Esophagus muscularis mucosa (tissue), 4 donors: Measurements from ENCODE around the gene TMEM171.

Source experiments
- EP300 ChIP-seq: sonication (generic); formaldehyde crosslinking; IDR thresholded peaks from one replicate; pipeline ENCODE4 v1.6.1; 2017; ENCODE audit warnings: antibody characterized with exemption
- POLR2A ChIP-seq: fragments of 450-650 bp; IDR thresholded peaks from one replicate; pipeline ENCODE4 v1.6.1; 2017; ENCODE audit warnings: antibody characterized with exemption, moderate library complexity, mild to moderate bottlenecking, low read depth
- POLR2AphosphoS5 ChIP-seq, 2 donors: sonication (generic); formaldehyde crosslinking; IDR thresholded peaks; one replicate each; pipeline ENCODE4 v1.6.1; 2017; ENCODE audit warnings: antibody characterized with exemption in 2 of 2
- TF ChIP-seq, protein P1 (sequence below), 3 experiments: fragments of 200-600 bp in 2 of 3; fragments of 450-650 bp in 1 of 3; sonication (generic) in 2 of 3; IDR thresholded peaks; one replicate each; pipeline ENCODE4 v1.5.1; 2017 to 2019; ENCODE audit warnings: antibody characterized with exemption in 3 of 3, mild to moderate bottlenecking in 2 of 3, moderate library complexity in 1 of 3

DNA sequence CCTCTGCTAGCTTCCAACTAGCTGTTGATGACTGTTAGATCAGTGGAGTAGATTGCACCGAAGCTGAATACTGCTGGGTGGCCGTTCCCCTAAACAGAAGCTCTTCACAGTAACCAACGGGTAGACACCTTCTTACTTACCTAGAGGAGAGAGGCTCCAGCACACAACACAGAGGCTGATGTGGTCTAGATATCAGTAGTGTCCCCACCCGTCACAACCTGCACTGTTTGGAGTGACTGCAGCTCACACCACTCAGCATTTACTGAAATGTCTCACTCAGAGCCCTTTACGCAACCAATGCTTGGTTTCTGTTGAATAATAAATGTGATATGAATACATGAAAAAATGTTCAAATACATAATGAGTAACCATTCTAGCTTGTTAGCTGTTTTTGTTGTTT lies 57.9 kb downstream of the TMEM171 start:
- no peak for TF ChIP-seq POLR2A
- no peak for TF ChIP-seq POLR2AphosphoS5 (IDR thresholded peaks at IDR 0.05)
- TF ChIP-seq, protein P1, sequence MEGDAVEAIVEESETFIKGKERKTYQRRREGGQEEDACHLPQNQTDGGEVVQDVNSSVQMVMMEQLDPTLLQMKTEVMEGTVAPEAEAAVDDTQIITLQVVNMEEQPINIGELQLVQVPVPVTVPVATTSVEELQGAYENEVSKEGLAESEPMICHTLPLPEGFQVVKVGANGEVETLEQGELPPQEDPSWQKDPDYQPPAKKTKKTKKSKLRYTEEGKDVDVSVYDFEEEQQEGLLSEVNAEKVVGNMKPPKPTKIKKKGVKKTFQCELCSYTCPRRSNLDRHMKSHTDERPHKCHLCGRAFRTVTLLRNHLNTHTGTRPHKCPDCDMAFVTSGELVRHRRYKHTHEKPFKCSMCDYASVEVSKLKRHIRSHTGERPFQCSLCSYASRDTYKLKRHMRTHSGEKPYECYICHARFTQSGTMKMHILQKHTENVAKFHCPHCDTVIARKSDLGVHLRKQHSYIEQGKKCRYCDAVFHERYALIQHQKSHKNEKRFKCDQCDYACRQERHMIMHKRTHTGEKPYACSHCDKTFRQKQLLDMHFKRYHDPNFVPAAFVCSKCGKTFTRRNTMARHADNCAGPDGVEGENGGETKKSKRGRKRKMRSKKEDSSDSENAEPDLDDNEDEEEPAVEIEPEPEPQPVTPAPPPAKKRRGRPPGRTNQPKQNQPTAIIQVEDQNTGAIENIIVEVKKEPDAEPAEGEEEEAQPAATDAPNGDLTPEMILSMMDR (IDR thresholded peaks at IDR 0.05): no peak
- no peak for TF ChIP-seq EP300
